T-cell (primary cell): ENCODE data around the gene EREG. TPM values are rescaled to one million over a fixed set of nuclear protein-coding genes. Genes with fewer than 3 reads are reported as not detected.

Experiments used
- ATAC-seq, 4 experiments: fragments of 200-7000 bp in 3 of 4; fragments of 150-1000 bp in 1 of 4; cut with Tn5 transposase; replicated peaks in 1 of 4; 1 replicate in 3 of 4; 2 replicates in 1 of 4; pipeline ENCODE4 v1.10.0; 2021; ENCODE audit warnings: moderate library complexity in 3 of 4, mild to moderate bottlenecking in 2 of 4, moderate number of reproducible peaks in 1 of 4
- CTCF ChIA-PET, 2 donors: fragments of 300-600 bp; sonication (Branson Sonifier 250); formaldehyde crosslinking; loops; one replicate each; lab custom pipeline; 2022; ENCODE audit warnings: antibody characterized with exemption in 2 of 2; lab: Charles Lee
- POLR2A ChIA-PET, 2 donors: fragments of 300-600 bp; sonication (Branson Sonifier 250); formaldehyde crosslinking; loops; one replicate each; lab custom pipeline; 2022; ENCODE audit warnings: antibody characterized with exemption in 2 of 2; lab: Charles Lee
- DNase-seq, 35 experiments: peaks; one replicate each; pipeline versions ENCODE4 v3.0.0 to v3.0.0-alpha.2; 2013 to 2023
- H3K27ac ChIP-seq: one replicate; pipeline ENCODE4 v1.5.1; 2013; ENCODE audit warnings: low read length
- H3K27me3 ChIP-seq, 2 experiments: replicated peaks in 1 of 2; 1 replicate in 1 of 2; 2 replicates in 1 of 2; pipeline versions ENCODE4 v1.6.1 to v1.7.0; 2013; ENCODE audit warnings: low read length in 1 of 2, mixed read lengths in 1 of 2; ENCODE audit not compliant: control insufficient read depth in 2 of 2, insufficient read depth in 2 of 2; ENCODE audit errors: extremely low read depth in 1 of 2
- H3K36me3 ChIP-seq, 2 donors: 1 replicate in 1 of 2; 2 replicates in 1 of 2; pipeline versions ENCODE4 v1.6.1 to v1.7.0; 2013; ENCODE audit warnings: low read length in 1 of 2; ENCODE audit not compliant: control insufficient read depth in 2 of 2, insufficient read depth in 1 of 2; ENCODE audit errors: extremely low read depth in 1 of 2
- H3K4me1 ChIP-seq, 2 experiments: 1 replicate in 1 of 2; 2 replicates in 1 of 2; pipeline versions ENCODE4 v1.6.1 to v1.7.0; 2013; ENCODE audit warnings: low read length in 2 of 2, mixed read lengths in 1 of 2; ENCODE audit not compliant: insufficient read depth in 2 of 2, control insufficient read depth in 1 of 2; ENCODE audit errors: extremely low read depth in 1 of 2
- H3K4me3 ChIP-seq, 2 donors: 1 replicate in 1 of 2; 2 replicates in 1 of 2; pipeline versions ENCODE4 v1.5.1 to v1.7.0; 2013; ENCODE audit warnings: mild to moderate bottlenecking in 2 of 2, low read length in 1 of 2, moderate library complexity in 1 of 2; ENCODE audit not compliant: control insufficient read depth in 1 of 2; ENCODE audit errors: extremely low read depth in 1 of 2
- H3K9me3 ChIP-seq: 2 replicates; pipeline ENCODE4 v1.7.0; 2013
- H3K27ac Mint-ChIP-seq, 2 donors: one replicate each; pipeline ENCODE4 v1.8.0; 2020 to 2021; ENCODE audit warnings: mild to moderate bottlenecking in 2 of 2, mixed read lengths in 2 of 2
- H3K27me3 Mint-ChIP-seq, 2 donors: one replicate each; pipeline ENCODE4 v1.8.0; 2021 to 2022; ENCODE audit warnings: mixed read lengths in 2 of 2
- H3K36me3 Mint-ChIP-seq: one replicate; pipeline ENCODE4 v1.8.0; 2021; ENCODE audit warnings: mixed read lengths
- H3K4me1 Mint-ChIP-seq, 3 donors: one replicate each; pipeline ENCODE4 v1.8.0; 2020 to 2022; ENCODE audit warnings: mixed read lengths in 3 of 3, mild to moderate bottlenecking in 1 of 3
- H3K4me3 Mint-ChIP-seq, 3 donors: one replicate each; pipeline ENCODE4 v1.8.0; 2020 to 2022; ENCODE audit warnings: mild to moderate bottlenecking in 3 of 3, mixed read lengths in 3 of 3, moderate library complexity in 3 of 3
- H3K9me3 Mint-ChIP-seq, 3 donors: one replicate each; pipeline ENCODE4 v1.8.0; 2020 to 2022; ENCODE audit warnings: mixed read lengths in 3 of 3
- WGBS: methylation state at CpG from one replicate; pipeline ENCODE4 v1.1.5; 2013; ENCODE audit warnings: missing lambda C conversion rate; ENCODE audit not compliant: insufficient coverage; 5-methylcytosine and 5-hydroxymethylcytosine counted together
- total RNA-seq, 35 experiments: library from RNA in 6 of 35; stranded (reverse) in 6 of 35; fragments of 120-200 nt in 1 of 35; gene quantifications; one replicate each; pipeline versions ENCODE4 v1.2.1 to v1.2.4 and lab custom pipeline; 2013 to 2026

Gene EREG
- total RNA-seq, 5 donors from 2014 or later (not counting 1 experiment from before 2014, with no cell fraction given), result 0.16 to 1.5 (median 0.44) TPM

GRCh38 chr4:74402692-74403456, 37.9 kb downstream of the EREG start:
- H3K9me3 ChIP-seq, result no peaks in the 10 kb centered on the region
- POLR2A ChIA-PET, result interaction anchor here in 1 of 2 donors (1.0 kb wide), 1 partner anchor 42 kb away, joined by 4 read pairs; the partner anchor contains the start of gene AREG
- H3K4me3 Mint-ChIP-seq, result no peak overlapping the region
- H3K4me3 ChIP-seq, result no peak overlapping the region
- DNase-seq, result no peak
- H3K27me3 ChIP-seq, result no peaks in the 10 kb centered on the region
- H3K27ac ChIP-seq, result no peak overlapping the region
- H3K4me1 ChIP-seq, result no peaks in the 10 kb centered on the region
- no peaks in the 10 kb centered on the region for H3K36me3 Mint-ChIP-seq
- H3K4me1 Mint-ChIP-seq, result peaks cover under 1 to 10% (median 2%) of the 10 kb centered on the region in 3 donors
- no peak overlapping the region for H3K27ac Mint-ChIP-seq
- H3K36me3 ChIP-seq, result no peaks in the 10 kb centered on the region
- CTCF ChIA-PET, result no interaction called here
- ATAC-seq, result no peak
- H3K9me3 Mint-ChIP-seq, result no peaks in the 10 kb centered on the region
- H3K27me3 Mint-ChIP-seq, result no peaks in the 10 kb centered on the region
- WGBS, result 65% methylated on average over 4 of the region's 5 CpGs

GRCh38 chr4:74407891-74408290, 42.9 kb downstream of the EREG start:
- Mint-ChIP-seq H3K9me3 (no peaks in the 10 kb centered on the region), H3K4me1 (peaks cover 0 to under 1% (median 0%) of the 10 kb centered on the region in 3 donors), H3K4me3 (no peak overlapping the region), H3K36me3 (no peaks in the 10 kb centered on the region), H3K27me3 (no peaks in the 10 kb centered on the region), H3K27ac (no peak overlapping the region)
- Histone ChIP-seq H3K4me1 (no peaks in the 10 kb centered on the region), H3K27ac (no peak overlapping the region), H3K27me3 (no peaks in the 10 kb centered on the region), H3K36me3 (no peaks in the 10 kb centered on the region), H3K9me3 (no peaks in the 10 kb centered on the region), H3K4me3 (no peak overlapping the region)
- POLR2A ChIA-PET, result no interaction called here
- no peak for DNase-seq
- no peak for ATAC-seq
- CTCF ChIA-PET, result no interaction called here

- ChIA-PET POLR2A (no interaction called here), CTCF (no interaction called here)
- Mint-ChIP-seq H3K27me3 (peaks cover 0 to 4% of the 10 kb centered on the region in 2 donors), H3K36me3 (no peaks in the 10 kb centered on the region), H3K4me3 (no peak overlapping the region), H3K9me3 (no peaks in the 10 kb centered on the region), H3K27ac (no peak overlapping the region), H3K4me1 (no peaks in the 10 kb centered on the region)
- Histone ChIP-seq H3K27ac (no peak overlapping the region), H3K4me3 (no peak overlapping the region), H3K9me3 (no peaks in the 10 kb centered on the region), H3K36me3 (no peaks in the 10 kb centered on the region), H3K27me3 (no peaks in the 10 kb centered on the region), H3K4me1 (no peaks in the 10 kb centered on the region)
- WGBS, result 84% methylated on average over 3 of the region's 3 CpGs
- DNase-seq, result no peak
- no peak for ATAC-seq
These were observed 43.7 kb downstream of the EREG start for GRCh38 chr4:74408639-74409038.

- Mint-ChIP-seq H3K36me3 (no peaks in the 10 kb centered on the region), H3K4me3 (no peak overlapping the region), H3K27me3 (peaks cover 0 to 4% of the 10 kb centered on the region in 2 donors), H3K27ac (no peak overlapping the region), H3K4me1 (no peaks in the 10 kb centered on the region), H3K9me3 (no peaks in the 10 kb centered on the region)
- DNase-seq, result no peak
- CTCF ChIA-PET, result interaction anchor here in 1 of 2 donors (0.5 to 0.6 kb wide), 2 partner anchors 9 to 33 kb away, joined by 3 to 4 read pairs; no protein-coding TSS in a partner anchor
- Histone ChIP-seq H3K27ac (no peak overlapping the region), H3K9me3 (no peaks in the 10 kb centered on the region), H3K4me1 (no peaks in the 10 kb centered on the region), H3K27me3 (no peaks in the 10 kb centered on the region), H3K36me3 (no peaks in the 10 kb centered on the region), H3K4me3 (no peak overlapping the region)
- POLR2A ChIA-PET, result interaction anchor here in 1 of 2 donors (0.6 kb wide), 1 partner anchor 27 kb away, joined by 3 read pairs; no protein-coding TSS in a partner anchor
- no peak for ATAC-seq
- WGBS, result 86% methylated on average over 2 of the region's 2 CpGs
These were observed 45.3 kb downstream of the EREG start for GRCh38 chr4:74410272-74410671.

GRCh38 chr4:74412225-74412624, 47.3 kb downstream of the EREG start:
- CTCF ChIA-PET, result no interaction called here
- DNase-seq, result no peak
- no peaks in the 10 kb centered on the region for H3K27me3 ChIP-seq
- H3K27ac ChIP-seq, result no peak overlapping the region
- ATAC-seq, result no peak
- Mint-ChIP-seq H3K36me3 (no peaks in the 10 kb centered on the region), H3K9me3 (no peaks in the 10 kb centered on the region), H3K27ac (no peak overlapping the region), H3K4me1 (no peaks in the 10 kb centered on the region), H3K27me3 (peaks cover 0 to 4% of the 10 kb centered on the region in 2 donors), H3K4me3 (no peak overlapping the region)
- H3K4me1 ChIP-seq, result no peaks in the 10 kb centered on the region
- POLR2A ChIA-PET, result no interaction called here
- H3K36me3 ChIP-seq, result no peaks in the 10 kb centered on the region
- no peaks in the 10 kb centered on the region for H3K9me3 ChIP-seq
- H3K4me3 ChIP-seq, result no peak overlapping the region

GRCh38 chr4:74413265-74413664, 48.3 kb downstream of the EREG start:
- DNase-seq, result no peak
- H3K4me3 ChIP-seq, result no peak overlapping the region
- no peaks in the 10 kb centered on the region for H3K36me3 ChIP-seq
- no peaks in the 10 kb centered on the region for H3K27me3 ChIP-seq
- ChIA-PET POLR2A (no interaction called here), CTCF (no interaction called here)
- H3K9me3 ChIP-seq, result no peaks in the 10 kb centered on the region
- H3K27ac ChIP-seq, result no peak overlapping the region
- H3K4me3 Mint-ChIP-seq, result no peak overlapping the region
- no peaks in the 10 kb centered on the region for H3K4me1 ChIP-seq
- no peak for ATAC-seq
- peaks cover 4 to 10% of the 10 kb centered on the region in 2 donors for H3K27me3 Mint-ChIP-seq
- H3K9me3 Mint-ChIP-seq, result no peaks in the 10 kb centered on the region
- H3K36me3 Mint-ChIP-seq, result no peaks in the 10 kb centered on the region
- no peak overlapping the region for H3K27ac Mint-ChIP-seq
- H3K4me1 Mint-ChIP-seq, result no peaks in the 10 kb centered on the region
